Activated CD4-positive, alpha-beta T cell treated with anti-CD3 and anti-CD28 coated beads, Interleukin-2, amount 50 U/mL, for 16 hours (primary cell): ENCODE measurements around the gene CCDC83.
"Not testable (repeated sequence)": the region's sequence is repeated elsewhere in the genome, so short reads cannot be mapped to it uniquely, and the experiment has no call there.

ENCODE experiments used
- DNase-seq: peaks from one replicate; pipeline ENCODE4 v3.0.0-alpha.2; 2020

CCDC83 gene

DNA sequence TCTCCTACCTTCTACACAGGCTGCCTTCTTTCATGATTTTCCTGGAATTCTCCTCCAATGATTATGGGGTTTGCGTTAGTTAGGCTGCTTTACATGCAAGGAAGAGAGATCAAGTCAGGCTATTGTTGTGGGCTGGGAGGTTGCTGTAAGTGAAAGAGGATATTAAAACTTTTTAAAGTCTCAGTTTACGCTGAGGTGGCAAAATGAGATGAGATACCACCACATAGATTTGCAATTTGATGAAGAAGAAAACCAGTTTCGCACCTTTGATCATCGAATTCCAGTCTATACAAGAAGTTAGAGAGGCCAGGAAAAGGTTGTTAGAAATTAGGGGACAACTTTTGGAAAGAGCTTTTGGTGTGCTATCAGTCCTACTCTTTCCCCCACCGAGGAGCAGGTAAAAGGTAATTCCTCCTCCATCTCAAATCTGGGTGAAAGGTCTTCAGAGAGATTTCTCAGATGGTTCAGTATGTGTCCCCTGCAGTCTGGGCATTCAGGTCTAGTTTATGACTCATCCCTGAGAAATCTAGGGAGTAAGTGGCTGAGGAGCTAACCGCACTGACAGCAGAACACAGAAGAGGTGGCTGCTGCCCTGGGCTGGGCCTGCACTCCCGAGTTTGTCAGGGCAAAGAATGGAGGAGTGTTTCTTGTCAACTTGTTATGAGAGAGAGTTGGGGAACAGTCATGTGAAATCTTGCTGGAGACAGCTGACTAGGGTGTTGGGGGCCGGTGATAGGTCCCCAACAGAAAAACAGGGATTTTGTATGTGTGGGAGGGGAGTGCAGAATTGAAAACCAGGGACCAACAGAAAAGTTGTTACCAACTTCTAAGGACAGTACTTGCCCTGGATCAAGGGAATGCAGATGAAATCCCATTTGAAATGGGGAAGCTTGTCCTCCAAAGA, 34.7 kb downstream of the CCDC83 start:
- no peak for DNase-seq

DNA sequence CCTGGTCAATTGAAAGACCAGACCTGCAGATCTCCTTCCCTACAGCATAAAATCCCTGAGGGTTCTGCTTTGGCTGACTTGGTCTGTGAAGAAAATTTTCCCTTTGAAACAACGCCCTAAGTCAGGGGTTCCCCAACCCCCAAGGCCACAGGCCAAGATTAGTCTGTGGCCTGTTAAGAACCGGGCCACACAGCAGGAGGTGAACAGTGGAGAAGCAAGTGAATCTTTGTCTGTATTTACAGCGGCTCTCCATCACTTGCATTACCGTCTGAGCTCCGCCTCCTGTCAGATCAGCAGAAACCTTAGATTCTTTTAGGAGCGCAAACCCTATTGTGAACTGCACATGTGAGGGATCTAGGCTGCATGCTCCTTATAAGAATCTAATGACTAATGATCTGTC, 38.2 kb downstream of the CCDC83 start:
- no peak for DNase-seq

DNA sequence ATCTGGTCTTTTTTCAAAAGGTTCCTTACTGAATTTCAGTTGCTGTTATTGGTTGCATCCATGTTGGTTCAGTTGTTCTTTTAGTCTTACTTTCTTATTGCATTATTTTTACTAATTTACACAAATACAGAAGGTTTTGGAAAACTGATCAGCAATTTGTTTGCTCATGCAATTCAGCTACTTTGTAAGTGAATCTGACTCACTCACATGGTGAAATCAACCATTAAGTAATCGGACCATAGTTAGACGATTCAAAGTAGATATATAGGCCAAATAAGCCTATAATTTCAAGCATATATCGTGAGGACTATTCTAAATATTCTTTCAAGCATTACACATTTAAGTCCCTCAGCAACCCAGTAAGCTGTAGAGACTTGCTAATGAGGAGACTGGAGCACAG, 41.7 kb downstream of the CCDC83 start:
- no peak for DNase-seq

DNA sequence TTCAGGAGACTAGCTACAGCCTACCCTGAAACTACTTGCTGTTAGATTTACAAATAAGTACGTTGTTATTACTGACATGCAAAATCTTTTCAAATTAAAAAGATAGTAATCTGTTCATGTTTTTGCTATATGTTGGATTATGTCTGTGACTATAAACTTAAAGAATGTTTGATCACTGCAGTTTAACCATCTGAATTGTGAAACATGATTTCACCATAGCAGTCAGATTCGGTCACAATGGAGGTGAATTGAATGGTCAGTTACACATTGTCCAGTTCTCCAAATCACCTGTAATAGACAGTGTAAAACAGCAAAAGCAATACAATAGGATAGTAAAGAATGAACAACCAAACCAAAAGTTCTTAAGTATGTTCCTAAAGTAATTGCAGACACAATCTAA, 43.3 kb downstream of the CCDC83 start:
- DNase-seq: no peak

DNA sequence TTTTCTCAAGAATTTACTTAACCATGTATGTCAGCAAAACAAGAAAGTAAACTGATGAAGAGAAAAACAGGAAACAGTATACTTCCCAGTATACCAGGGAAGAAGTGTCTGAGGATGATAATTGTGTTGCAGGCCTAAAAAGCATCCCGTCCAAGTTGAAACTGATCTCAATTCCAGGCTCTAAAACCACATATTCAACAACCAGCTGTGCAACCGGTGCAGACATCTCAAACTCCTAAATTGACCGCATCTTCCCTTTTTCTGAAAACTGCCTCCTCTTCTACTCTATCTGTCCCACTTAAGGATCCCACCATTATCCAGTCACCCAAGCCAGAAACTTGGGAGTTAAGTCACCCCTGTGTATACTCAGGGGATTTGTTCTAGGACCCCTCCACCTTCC, 47.2 kb downstream of the CCDC83 start:
- DNase-seq: no peak

DNA sequence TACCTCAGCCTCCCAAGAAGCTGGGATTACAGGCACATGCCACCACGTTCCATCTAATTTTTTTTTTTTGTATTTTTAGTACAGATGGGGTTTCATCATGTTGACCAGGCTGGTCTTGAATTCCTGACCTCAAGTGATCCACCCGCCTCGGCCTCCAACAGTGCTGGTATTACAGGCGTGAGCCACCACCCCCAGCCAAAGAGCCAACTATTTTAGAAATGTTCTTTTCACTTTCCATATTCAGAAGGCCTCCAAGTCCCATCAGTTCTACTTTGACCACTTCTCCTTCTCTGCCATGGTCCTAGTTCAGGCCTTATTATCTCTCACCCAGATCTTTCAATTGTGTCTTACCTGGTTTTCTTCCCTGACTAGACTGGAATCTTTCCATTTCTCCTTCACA, 48.2 kb downstream of the CCDC83 start:
- DNase-seq: no peak

DNA sequence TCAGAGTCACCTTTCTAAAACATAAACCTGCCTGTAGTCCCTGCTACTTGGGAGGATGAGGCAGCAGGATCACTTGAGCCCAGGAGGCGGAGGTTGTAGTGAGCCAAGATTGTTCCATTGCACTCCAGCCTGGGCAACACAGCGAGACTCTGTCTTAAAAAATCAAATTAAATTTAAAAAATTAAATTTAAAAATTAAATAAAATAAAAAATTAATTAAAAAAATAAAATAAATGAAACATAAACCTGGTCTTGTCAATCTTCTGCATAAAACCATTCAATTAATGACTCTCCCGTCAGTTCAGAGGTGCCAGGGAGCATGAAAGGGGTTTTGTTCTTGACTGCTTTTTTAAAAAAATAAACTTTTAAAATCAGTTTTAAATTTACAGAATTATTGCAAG, 48.6 kb downstream of the CCDC83 start:
- no peak for DNase-seq

DNA sequence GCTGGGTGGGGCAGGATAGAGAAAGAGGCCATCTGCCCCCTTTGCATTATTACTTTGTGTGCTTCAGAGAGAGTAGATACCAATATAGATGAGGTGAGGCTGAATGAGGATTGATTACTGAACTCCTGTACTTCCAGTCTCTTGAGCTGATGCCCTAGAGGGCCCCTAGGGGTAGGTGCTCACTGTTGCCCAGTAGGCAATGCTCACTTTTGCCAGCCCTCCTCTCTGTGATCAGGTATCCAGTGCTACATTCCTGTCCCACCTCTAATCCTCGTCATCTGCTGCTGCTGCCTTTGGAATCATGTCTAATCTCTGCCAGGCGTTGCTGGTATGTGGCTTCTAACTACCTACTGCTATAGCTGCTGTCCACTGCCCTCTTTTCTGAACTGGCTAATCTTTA, 57.2 kb downstream of the CCDC83 start:
- no peak for DNase-seq

DNA sequence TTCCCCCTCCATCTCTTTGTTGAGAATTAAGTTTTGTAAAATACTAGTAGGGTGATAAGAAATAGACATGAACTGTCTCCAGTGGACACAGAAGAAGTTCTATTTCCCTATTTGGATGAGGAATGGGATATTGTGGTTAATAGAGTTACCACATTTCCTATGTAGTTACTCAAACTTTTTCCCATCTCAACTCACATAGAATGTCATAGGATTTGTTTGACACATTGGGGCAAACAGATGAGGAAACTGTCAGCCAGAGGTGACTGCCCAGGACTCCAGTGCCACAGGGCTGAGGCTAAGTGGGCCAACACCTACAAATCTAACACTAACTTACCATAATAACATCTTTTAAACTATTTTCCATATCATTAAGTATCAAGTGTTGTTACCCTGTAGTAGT, 58.3 kb downstream of the CCDC83 start:
- no peak for DNase-seq

DNA sequence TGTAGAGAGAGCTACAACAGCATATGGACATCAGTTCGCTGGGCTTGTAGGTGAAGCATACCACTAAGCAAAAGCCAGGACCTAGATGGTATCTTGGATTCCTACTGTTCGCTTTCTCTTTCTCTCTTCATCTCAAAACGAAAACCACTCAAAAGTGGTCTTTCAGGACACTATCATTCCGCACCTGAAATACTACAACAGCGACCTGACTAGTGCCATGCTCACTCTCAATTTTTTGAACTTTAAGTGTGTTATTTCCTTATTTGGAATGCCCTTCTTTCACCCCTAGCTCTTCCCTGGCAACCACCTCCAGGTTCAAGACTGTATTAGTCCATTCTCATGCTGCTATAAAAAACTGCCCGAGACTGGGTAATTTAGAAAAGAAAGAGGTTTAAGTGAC, 59.2 kb downstream of the CCDC83 start:
- DNase-seq: no peak

DNA sequence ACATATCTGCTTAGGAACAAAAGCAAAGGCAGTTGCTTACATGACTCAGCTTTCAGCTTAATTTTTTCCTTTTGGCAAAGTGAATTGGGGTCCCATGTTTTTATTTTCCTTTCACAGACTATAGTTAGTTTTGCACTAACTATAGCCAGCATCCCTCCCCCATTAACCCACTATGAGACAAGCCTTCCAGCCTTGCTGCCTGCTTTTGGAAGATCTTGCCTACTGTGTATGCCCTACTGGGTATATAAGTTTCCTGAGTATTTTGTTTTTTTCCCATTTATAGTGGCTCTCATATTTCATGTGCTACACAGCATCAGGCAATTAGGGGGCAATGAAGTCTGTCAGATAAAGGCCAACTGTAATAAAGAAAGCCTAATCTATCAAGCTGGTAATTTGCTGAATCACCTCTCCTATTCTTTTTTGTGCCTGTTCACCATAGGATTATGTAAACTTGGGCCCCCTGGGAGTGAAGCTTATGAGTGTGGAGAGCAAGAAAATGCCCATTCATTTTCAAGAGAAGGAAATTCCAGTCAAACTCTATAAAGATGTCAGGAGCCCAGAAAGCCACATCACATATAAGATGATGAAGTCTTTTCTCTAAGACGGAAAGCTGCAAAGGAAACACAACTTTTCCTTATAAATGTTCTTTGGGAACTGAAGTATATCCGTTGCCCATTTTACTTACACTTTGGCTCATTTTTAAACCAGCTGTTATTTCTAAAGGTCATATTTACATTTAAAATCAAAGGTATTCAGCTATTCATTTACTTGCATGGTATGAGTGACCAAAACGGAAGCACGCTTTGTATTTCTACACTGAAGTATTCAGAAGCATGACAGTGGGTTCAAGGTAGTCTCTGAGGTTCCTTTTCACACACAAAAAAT, 64.0 kb downstream of the CCDC83 start:
- DNase-seq: no peak

DNA sequence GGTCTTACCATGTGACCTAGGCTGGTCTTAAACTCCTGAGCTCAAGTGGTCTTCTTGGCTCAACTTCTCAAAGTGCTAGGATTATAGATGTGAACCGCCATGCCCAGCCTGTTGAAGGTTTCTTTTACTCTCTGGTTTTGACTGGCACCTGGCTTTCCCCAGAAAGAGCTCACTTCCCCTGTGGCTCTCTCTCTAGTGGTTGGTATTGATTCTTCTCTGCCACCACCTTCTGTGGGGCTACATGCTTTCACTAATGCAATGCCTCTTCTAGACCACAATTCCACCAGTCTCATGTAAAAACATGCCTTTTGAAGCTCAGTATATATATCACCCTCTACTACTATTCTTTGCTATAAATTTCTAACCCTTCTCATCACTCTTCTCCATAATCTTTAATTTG, 67.2 kb downstream of the CCDC83 start:
- DNase-seq: peak; percentile 55

DNA sequence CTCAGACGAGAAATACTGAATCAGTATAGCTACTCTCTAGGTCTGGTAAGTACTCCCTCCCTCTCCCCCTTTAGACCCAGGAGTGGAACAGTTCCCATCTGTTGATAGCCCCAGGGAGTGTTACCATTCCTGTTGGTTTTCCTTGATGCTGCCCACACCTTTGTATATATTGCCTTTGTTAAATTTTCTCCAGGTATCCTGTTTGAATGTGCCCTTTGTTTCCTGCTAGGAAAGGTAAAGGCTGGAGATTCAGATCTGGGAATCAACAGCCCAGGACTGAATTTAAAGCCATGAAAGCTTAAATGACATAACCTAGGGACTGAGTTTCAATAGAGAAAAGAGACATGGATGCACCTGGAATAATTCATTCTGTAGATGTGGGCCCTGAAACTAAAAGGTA, 68.3 kb downstream of the CCDC83 start:
- DNase-seq: no peak

DNA sequence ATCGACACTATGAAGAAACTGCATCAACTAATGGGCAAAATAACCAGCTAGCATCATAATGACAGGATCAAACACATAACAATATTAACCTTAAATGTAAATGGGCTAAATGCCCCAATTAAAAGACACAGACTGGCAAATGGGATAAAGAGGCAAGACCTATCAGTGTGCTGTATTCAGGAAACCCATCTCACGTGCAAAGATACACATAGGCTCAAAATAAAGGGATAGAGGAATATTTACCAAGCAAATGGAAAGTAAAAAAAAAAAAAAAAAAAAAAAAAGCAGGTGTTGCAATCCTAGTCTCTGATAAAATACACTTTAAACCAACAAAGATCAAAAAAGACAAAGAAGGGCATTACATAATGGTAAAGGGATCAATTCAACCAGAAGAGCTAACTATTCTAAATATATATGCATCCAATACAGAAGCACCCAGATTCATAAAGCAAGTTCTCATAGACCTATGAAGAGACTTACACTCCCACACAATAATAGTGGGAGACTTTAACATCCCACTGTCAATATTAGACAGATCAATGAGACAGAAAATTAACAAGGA, 71.6 kb downstream of the CCDC83 start:
- not testable (repeated sequence) for DNase-seq

DNA sequence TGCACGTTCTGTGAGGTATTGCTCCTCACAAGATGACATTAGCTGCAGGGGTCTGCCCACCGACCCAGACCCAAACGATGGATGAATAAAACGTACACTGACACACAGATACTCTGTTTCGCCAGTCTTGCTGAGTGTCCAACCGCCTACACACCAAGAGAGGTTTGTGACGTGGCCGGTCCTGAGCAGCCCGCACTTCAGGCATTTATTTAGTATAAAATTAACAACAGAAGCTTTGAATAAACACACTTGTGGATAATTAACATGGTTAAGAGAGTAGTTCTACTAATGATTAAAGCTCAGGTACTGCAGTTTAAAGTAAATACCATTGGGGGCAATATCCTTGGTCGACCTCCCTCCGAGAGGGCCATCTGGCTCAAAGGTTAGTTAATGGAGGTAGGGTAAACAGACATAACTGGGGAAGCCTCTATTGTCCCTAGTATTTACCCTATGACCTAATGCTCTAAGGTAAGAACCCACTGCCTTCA, 75.7 kb downstream of the CCDC83 start:
- no peak for DNase-seq

DNA sequence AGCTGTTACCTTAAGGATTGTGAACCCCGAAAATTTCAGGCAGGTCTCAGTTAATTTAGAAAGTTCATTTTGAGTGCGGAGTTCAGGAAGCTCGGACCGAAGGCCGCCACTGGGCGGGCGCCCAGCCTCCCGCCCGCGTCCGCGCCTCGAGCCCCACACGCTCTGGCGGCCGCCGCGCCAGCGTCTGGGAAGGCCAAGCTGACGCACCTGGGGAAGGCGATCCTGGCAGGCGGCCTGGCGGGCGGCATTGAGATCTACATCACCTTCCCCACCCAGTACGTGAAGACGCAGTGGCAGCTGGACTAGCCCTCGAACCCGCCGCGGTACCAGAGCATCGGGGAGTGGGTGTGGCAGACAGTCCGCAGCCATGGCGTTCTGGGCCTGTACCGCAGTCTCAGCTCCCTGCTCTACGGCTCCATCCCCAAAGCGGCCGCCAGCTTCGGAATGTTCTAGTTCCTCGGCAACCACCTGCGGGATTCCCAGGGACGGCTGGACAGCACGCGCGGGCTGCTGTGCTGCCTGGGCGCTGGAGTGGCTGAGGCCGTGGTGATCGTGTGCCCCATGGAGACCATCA, 79.5 kb downstream of the CCDC83 start:
- DNase-seq: no peak

DNA sequence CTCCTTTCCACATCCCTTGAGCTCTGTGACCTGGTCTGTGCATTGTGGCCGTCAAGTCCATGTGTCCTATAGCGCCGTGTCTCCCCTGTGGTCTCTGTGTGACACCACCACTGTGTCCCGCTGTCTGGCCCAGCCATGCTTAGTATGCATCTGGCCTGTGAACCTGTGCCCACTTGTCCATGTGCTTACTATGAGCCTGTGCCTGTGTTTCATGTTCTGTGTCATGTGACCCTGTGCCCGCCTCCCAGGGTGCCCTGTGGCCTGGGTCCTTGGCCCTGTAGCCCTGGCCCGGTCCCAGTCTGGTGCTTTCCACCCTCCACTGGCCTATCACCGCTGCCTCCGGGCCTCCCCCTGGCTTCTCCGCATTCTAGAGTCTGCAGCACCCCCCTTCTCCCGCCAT, 80.6 kb downstream of the CCDC83 start:
- no peak for DNase-seq

DNA sequence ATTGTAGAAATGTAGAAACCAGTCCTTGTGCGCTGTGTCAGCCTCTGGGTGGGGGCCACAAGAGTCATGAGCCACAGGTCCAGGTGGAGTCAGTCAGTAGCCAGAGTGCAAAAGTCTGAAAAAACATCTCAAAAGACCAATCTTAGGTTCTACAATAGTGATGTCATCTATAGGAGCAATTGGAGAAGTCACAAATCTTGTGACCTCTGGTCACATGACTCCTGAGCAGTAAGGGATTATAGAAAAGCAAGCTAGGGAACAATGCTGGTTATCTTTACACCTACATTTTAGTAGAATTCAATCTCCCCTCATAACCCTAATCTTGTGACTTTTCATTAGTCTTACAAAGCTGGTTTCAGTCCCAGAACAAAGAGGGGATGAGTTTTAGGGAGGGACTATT, 82.7 kb downstream of the CCDC83 start:
- DNase-seq: no peak

DNA sequence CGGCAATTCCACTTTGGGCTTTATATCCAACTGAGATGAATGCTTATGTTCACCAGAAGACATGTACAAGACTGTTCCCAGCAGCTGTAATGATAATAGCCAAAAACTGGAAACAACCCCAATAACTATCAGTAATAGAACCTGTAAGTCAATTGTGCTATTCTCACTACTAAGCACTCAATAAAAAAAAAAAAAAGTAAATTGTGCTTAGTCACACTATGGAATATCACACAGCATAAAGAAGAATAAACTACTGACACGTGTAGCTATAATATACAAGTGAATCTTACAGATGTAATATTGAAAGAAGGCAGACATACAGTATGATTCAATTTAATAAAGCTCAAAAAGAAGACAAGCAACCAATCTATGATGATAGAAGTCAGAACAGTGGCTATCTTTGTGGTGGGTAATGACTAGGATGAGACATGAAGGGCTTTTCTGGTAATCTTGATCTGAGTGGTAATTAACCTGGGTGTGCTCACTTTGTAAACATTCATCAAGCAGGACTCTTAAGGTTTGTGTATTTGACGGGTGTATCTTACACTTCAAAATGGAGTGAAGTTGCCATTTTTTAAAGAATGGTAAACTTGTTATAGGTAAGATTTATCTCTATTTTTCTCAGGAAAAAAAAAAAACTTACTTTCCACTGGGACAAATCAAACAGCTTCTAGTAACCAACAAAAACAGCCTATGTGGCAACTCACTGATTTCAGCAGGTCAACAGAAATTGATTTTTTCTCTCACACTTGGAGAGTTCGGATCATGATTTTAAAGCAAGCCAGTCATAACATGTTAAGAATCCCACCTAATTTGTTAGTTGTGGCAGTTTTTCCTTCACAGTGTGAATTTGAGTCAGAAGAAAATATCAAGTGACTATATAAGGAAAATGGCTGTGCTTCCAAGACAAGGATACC, 84.2 kb downstream of the CCDC83 start:
- peak; percentile 83 for DNase-seq

DNA sequence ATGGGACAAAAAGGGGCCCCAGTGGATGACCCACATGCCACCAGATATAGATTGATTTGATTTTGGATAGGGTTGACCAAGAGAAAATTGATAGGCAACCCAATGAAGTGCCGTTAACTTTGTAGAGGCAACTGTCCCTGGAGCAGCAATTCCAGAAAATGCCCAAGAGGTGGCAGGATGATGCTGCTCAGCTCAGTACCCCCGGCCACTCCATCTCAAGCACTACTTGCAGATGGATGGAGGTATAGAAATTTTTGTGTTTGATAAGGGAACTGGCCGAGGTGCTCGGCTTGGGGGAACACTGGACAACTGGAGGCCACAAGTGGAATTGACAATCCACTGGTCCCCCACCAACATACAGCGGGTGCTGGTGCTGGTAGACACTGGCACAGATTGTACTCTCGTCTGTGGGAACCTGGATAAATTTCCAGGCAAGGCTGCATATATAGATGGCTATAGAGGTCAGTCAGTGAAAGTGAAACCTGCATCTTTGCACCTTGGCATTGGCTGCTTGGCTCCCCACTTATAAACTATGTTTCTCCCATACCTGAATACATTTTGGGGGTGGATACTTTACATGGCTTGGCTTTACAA, 86.3 kb downstream of the CCDC83 start:
- peak; percentile 60 for DNase-seq

DNA sequence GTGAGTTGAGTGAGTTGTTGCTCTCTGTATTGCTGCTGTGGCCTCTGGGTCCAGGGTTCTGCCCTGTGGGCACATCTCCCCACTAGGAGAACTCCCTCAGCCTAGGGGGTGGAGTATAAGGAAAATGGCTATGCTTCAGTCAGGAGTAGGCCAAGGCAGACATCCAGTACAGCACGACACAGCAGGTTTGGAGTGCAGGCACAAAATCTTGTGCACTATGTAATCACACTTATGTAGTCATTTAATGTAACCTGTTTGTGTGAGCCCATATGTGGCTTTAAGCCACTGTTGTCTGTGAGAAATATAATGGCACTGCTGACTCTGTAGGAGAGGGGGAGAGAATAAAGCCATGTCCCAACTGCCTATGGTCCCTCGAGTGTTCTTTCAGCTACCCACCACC, 90.1 kb downstream of the CCDC83 start:
- no peak for DNase-seq

DNA sequence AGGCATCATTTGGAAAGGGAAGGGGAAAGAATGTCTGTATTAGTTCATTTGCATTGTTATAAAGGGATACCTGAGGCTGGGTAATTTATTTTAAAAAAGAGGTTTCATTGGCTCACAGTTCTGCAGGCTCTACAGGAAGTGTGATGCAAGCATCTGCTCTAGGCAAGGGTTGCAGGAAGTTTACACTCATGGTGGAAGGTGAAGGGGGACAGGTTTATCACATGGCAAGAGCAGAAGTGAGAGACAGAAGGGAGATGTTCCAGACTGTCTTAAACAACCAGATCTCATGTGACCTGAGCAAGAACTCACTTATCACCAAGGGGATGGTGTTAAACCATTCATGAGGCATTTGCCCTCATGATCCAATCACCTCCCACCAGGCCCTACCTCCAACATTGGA, 90.6 kb downstream of the CCDC83 start:
- DNase-seq: no peak
